ENCODE results near the gene RHBG. TPM values are rescaled to one million over a fixed set of nuclear protein-coding genes. Genes with fewer than 3 reads are reported as not detected.

The RHBG gene
- total and polyA plus RNA-seq, 2 experiments from 2014 or later = 1.2 to 1.6 TPM

- TF ChIP-seq NANOG (IDR thresholded peaks at IDR 0.05; ENCODE audit: borderline replicate concordance) (no peak), CREB1 (CRISPR knock-in tag; IDR thresholded peaks at IDR 0.05; ENCODE audit: low read depth) (no peak), CTCF (conservative IDR thresholded peaks at IDR 0.05; ENCODE audit: low read depth in 2 of 2) (no peak), ZNF462 (CRISPR knock-in tag; IDR thresholded peaks at IDR 0.05) (no peak), ETS1 (IDR thresholded peaks at IDR 0.05) (no peak), ZNF114 (CRISPR knock-in tag; IDR thresholded peaks at IDR 0.05) (no peak), STAT1 (IDR thresholded peaks at IDR 0.05; ENCODE audit: unreplicated experiment) (no peak), REST (IDR thresholded peaks at IDR 0.05; ENCODE audit: unreplicated experiment) (no peak), EZH2phosphoT487 (IDR thresholded peaks at IDR 0.05; ENCODE audit: unreplicated experiment) (no peak)
- no peak overlapping the region for H3K27ac Mint-ChIP-seq
- Histone ChIP-seq H3K4me3 (no peak overlapping the region), H3K79me2 (replicated peaks; ENCODE audit: insufficient read depth) (no peaks in the 10 kb centered on the region), H2AFZ (no peak overlapping the region), H3K36me3 (ENCODE audit: insufficient read depth) (no peaks in the 10 kb centered on the region; the same call in 1 of the 2 replicates), H3K4me2 (no peak overlapping the region), H3F3A (replicated peaks; ENCODE audit: low read depth) (peaks cover 22% of the 10 kb centered on the region; the same call in 1 of the 2 replicates), H3K27me3 (ENCODE audit: insufficient read depth) (peaks cover 65% of the 10 kb centered on the region), H3K27ac (ENCODE audit: low read depth) (no peak overlapping the region), H3K4me1 (ENCODE audit: insufficient read depth) (peaks cover 34% of the 10 kb centered on the region), H3K9me2 (ENCODE audit: insufficient read depth) (0 out of 2 replicates have a peak, but pooled peaks cover 7% of the 10 kb centered on the region), H4K20me1 (replicated peaks; ENCODE audit: insufficient read depth) (peaks cover 9% of the 10 kb centered on the region; the same call in 1 of the 2 replicates)
- H3K4me1 Mint-ChIP-seq = peaks cover 40% of the 10 kb centered on the region
- H3K36me3 Mint-ChIP-seq (ENCODE audit: low read depth) = no peaks in the 10 kb centered on the region
- DNase-seq (ENCODE audit: low spot score) (no peak), ATAC-seq (no peak)
- no peak overlapping the region for H3K4me3 Mint-ChIP-seq
- peaks cover 48% of the 10 kb centered on the region for H3K27me3 Mint-ChIP-seq (ENCODE audit: insufficient read depth, low read depth, poor library complexity)
- H3K9me3 Mint-ChIP-seq = no peaks in the 10 kb centered on the region
Observed at GRCh38 chr1:156416993-156417392, 48.0 kb downstream of the RHBG start.

Measured in GM23338 (cell line).